Measurements from ENCODE around the gene REXO5. TPM values are rescaled to one million over a fixed set of nuclear protein-coding genes. Genes with fewer than 3 reads are reported as not detected.

REXO5 gene
- total and polyA plus RNA-seq, 9 of the 15 experiments (the other 6 are each of a cell fraction or from before 2014, with no cell fraction given): 10.5 to 45.1 (median 25.4) TPM

DNA sequence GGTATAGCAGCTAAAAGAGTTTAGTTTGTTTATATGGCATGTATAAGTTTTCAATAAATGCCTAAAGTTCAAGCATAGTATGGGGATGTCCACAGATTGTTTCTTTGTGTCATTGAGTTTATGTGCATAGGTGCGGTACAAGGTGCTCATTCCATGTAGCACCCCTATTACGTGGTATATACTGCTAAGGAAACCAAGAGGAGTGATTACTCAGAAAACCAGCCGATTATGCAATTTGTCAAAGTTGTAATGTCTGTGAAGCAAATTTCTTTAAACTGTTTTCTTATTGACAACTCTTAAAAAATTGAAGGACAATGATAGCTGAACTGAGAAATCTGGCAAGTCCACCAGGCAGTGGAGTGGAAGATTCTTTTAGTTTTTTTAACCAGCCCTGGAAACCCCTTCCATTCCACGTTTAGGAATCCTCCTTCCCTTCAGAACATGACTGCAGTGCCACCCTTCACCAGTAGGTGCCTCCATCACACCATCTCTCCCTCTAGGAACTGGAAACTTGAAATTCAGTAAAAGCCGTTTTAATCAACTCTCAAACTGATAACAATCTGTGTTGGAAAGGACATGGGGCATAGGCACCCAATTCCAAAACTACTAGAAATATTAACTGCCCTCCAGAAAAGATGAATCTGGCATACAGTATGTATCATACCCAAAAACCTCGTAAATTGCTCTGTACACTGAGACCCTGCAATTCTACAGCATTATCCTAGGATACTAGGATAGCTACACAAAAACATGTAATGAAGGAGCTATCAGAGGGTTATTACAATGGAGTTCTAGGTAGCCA, 43.5 kb downstream of the REXO5 start (continued):
- TF ChIP-seq, protein P1, sequence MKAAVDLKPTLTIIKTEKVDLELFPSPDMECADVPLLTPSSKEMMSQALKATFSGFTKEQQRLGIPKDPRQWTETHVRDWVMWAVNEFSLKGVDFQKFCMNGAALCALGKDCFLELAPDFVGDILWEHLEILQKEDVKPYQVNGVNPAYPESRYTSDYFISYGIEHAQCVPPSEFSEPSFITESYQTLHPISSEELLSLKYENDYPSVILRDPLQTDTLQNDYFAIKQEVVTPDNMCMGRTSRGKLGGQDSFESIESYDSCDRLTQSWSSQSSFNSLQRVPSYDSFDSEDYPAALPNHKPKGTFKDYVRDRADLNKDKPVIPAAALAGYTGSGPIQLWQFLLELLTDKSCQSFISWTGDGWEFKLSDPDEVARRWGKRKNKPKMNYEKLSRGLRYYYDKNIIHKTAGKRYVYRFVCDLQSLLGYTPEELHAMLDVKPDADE (conservative IDR thresholded peaks at IDR 0.05; ENCODE audit: control insufficient read depth, low read depth, low read length): no peak
- 0 out of 2 replicates have a peak, but pooled peaks have one; percentile 12 for TF ChIP-seq JUND (IDR thresholded peaks at IDR 0.05; ENCODE audit: borderline replicate concordance, low read depth, low read length)
- TF ChIP-seq JUND (tag; IDR thresholded peaks at IDR 0.05; ENCODE audit: borderline replicate concordance, low read depth, low read length): no peak; the same call in 2 of the 3 replicates
- TF ChIP-seq MNT (conservative IDR thresholded peaks at IDR 0.05): 0 out of 4 replicates have a peak, but pooled peaks of 1 of the 2 experiments have one; percentile 22
- TF ChIP-seq ZNF699 (CRISPR knock-in tag; IDR thresholded peaks at IDR 0.05; ENCODE audit: insufficient replicate concordance): no peak
- TF ChIP-seq ZKSCAN1 (IDR thresholded peaks at IDR 0.05; ENCODE audit: low read depth, low read length): 0 out of 2 replicates have a peak, but pooled peaks have one; percentile 15
- no peak for TF ChIP-seq DIDO1 (tag; IDR thresholded peaks at IDR 0.05; ENCODE audit: low read depth)
- no peak for TF ChIP-seq RBBP5 (IDR thresholded peaks at IDR 0.05; ENCODE audit: borderline replicate concordance, insufficient read depth, low read length, poor library complexity, severe bottlenecking)
- no peak for TF ChIP-seq PPARD (CRISPR knock-in tag; IDR thresholded peaks at IDR 0.05)
- TF ChIP-seq, protein P2, sequence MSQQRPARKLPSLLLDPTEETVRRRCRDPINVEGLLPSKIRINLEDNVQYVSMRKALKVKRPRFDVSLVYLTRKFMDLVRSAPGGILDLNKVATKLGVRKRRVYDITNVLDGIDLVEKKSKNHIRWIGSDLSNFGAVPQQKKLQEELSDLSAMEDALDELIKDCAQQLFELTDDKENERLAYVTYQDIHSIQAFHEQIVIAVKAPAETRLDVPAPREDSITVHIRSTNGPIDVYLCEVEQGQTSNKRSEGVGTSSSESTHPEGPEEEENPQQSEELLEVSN (IDR thresholded peaks at IDR 0.05; ENCODE audit: borderline replicate concordance in 1 of 2, extremely low read depth in 1 of 2, insufficient read depth in 1 of 2, insufficient read length in 1 of 2, low read depth in 1 of 2, low read length in 1 of 2, poor library complexity in 1 of 2, severe bottlenecking in 1 of 2): no peak
- TF ChIP-seq, protein P3, sequence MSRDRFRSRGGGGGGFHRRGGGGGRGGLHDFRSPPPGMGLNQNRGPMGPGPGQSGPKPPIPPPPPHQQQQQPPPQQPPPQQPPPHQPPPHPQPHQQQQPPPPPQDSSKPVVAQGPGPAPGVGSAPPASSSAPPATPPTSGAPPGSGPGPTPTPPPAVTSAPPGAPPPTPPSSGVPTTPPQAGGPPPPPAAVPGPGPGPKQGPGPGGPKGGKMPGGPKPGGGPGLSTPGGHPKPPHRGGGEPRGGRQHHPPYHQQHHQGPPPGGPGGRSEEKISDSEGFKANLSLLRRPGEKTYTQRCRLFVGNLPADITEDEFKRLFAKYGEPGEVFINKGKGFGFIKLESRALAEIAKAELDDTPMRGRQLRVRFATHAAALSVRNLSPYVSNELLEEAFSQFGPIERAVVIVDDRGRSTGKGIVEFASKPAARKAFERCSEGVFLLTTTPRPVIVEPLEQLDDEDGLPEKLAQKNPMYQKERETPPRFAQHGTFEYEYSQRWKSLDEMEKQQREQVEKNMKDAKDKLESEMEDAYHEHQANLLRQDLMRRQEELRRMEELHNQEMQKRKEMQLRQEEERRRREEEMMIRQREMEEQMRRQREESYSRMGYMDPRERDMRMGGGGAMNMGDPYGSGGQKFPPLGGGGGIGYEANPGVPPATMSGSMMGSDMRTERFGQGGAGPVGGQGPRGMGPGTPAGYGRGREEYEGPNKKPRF (IDR thresholded peaks at IDR 0.05; ENCODE audit: low read depth, low read length): no peak
- no peak for TF ChIP-seq NFIC (IDR thresholded peaks at IDR 0.05)
- TF ChIP-seq KDM2B (CRISPR knock-in tag; IDR thresholded peaks at IDR 0.05): no peak
- TF ChIP-seq CTCF (IDR thresholded peaks at IDR 0.05 in 2 of 3, conservative IDR thresholded peaks at IDR 0.05 in 1 of 3; ENCODE audit: insufficient read depth in 2 of 3, low read depth in 1 of 3, low read length in 3 of 3): peak; percentile 87 to 95 (median 92)
- no peak for TF ChIP-seq TFAM (CRISPR knock-in tag; conservative IDR thresholded peaks at IDR 0.05)
- TF ChIP-seq MAFK (IDR thresholded peaks at IDR 0.05; ENCODE audit: low read length): no peak
